HT-29 (cell line): Measurements from ENCODE around the gene WDR18. TPM values are rescaled to one million over a fixed set of nuclear protein-coding genes. Genes with fewer than 3 reads are reported as not detected.
"Not testable (repeated sequence)": the region's sequence is repeated elsewhere in the genome, so short reads cannot be mapped to it uniquely, and the experiment has no call there.

Experiments
- DNase-seq: peaks from one replicate; pipeline ENCODE4 v3.0.0-alpha.2; 2015; ENCODE audit warnings: low spot score
- total RNA-seq: library from RNA; depleted of rRNA; stranded (reverse); fragments of >200 nt; shearing (Covaris generic); gene quantifications from 2 replicates; pipeline ENCODE4 v1.2.3, GENCODE V29; 2014

WDR18 gene
- total RNA-seq, 1 experiment from 2014 or later: 186 TPM

GRCh38 chr19:948842-949496, 35.2 kb upstream of the WDR18 start:
- no peak for DNase-seq

- no peak for DNase-seq
These were observed 33.6 kb upstream of the WDR18 start for GRCh38 chr19:950352-951066.

- DNase-seq: no peak
These were observed 32.0 kb upstream of the WDR18 start for GRCh38 chr19:952049-952679.

- DNase-seq: peak; percentile 52
These were observed 31.3 kb upstream of the WDR18 start for GRCh38 chr19:952680-953444.

GRCh38 chr19:953445-954271, 30.5 kb upstream of the WDR18 start:
- DNase-seq: no peak

- DNase-seq: no peak
These were observed 29.9 kb upstream of the WDR18 start for GRCh38 chr19:954272-954671.

GRCh38 chr19:954672-955494, 29.3 kb upstream of the WDR18 start:
- DNase-seq: no peak

GRCh38 chr19:955803-956765, 28.1 kb upstream of the WDR18 start:
- peak; percentile 67 for DNase-seq

GRCh38 chr19:956766-957440, 27.2 kb upstream of the WDR18 start:
- DNase-seq: peak; percentile 62

GRCh38 chr19:957578-957977, 26.6 kb upstream of the WDR18 start:
- not testable (repeated sequence) for DNase-seq

GRCh38 chr19:958967-959855, 24.9 kb upstream of the WDR18 start:
- DNase-seq: peak; percentile 47

- DNase-seq: no peak
These were observed 24.1 kb upstream of the WDR18 start for GRCh38 chr19:960020-960419.

GRCh38 chr19:960601-960938, 23.6 kb upstream of the WDR18 start:
- no peak for DNase-seq

GRCh38 chr19:961866-962620, 22.1 kb upstream of the WDR18 start:
- peak; percentile 39 for DNase-seq

- no peak for DNase-seq
These were observed 21.3 kb upstream of the WDR18 start for GRCh38 chr19:962683-963400.

- DNase-seq: no peak
These were observed 20.6 kb upstream of the WDR18 start for GRCh38 chr19:963486-963951.
